Adrenal gland (tissue), 12 donors: Measurements from ENCODE around the gene ANKRD55. TPM values are rescaled to one million over a fixed set of nuclear protein-coding genes. Genes with fewer than 3 reads are reported as not detected.

Source experiments
- DNase-seq, 7 donors: peaks; one replicate each; pipeline ENCODE4 v3.0.0-alpha.2; 2019 to 2020
- H3K27ac ChIP-seq, 5 donors: fragments of 200-600 bp; sonication (generic) in 4 of 5; 1 replicate in 3 of 5; 2 replicates in 2 of 5; pipeline versions ENCODE4 v1.5.1 to v1.8.0; 2016 to 2020; ENCODE audit warnings: mild to moderate bottlenecking in 1 of 5
- H3K27me3 ChIP-seq: fragments of 200-600 bp; 2 replicates; pipeline ENCODE4 v1.8.0; 2021
- H3K36me3 ChIP-seq, 2 donors: fragments of 200-600 bp; replicated peaks in 1 of 2; 1 replicate in 1 of 2; 2 replicates in 1 of 2; pipeline versions ENCODE4 v1.5.1 to v1.8.0; 2018 to 2022
- H3K4me1 ChIP-seq, 2 donors: fragments of 200-600 bp; replicated peaks in 1 of 2; 1 replicate in 1 of 2; 2 replicates in 1 of 2; pipeline versions ENCODE4 v1.5.1 to v1.8.0; 2018 to 2021
- H3K4me3 ChIP-seq, 4 donors: fragments of 200-600 bp; sonication (generic) in 3 of 4; one replicate each; pipeline ENCODE4 v1.5.1; 2016 to 2018
- H3K9me3 ChIP-seq, 3 donors: fragments of 200-600 bp; sonication (generic) in 1 of 3; replicated peaks in 1 of 3; 1 replicate in 2 of 3; 2 replicates in 1 of 3; pipeline versions ENCODE4 v1.5.1 to v1.8.0; 2016 to 2021
- POLR2A ChIP-seq, 2 donors: fragments of 450-650 bp; IDR thresholded peaks; one replicate each; pipeline ENCODE4 v1.6.1; 2017; ENCODE audit warnings: antibody characterized with exemption in 2 of 2, mild to moderate bottlenecking in 2 of 2, moderate library complexity in 1 of 2
- WGBS, 4 donors: extraction: QIAGEN DNeasy Blood & Tissue Kit in 2 of 4; methylation state at CpG; one replicate each; pipeline versions ENCODE4 v1.1.5 to v1.1.7; 2013 to 2017; 5-methylcytosine and 5-hydroxymethylcytosine counted together
- intact Hi-C, 2 donors: fragments of 100-400 bp; cut with DNase I; formaldehyde crosslinking; loops; one replicate each; pipeline versions ENCODE4 v1.14.1 to v1.15.0; 2022 to 2023
- polyA plus RNA-seq, 3 donors: library from polyadenylated mRNA; stranded (reverse); fragments of 200-250 nt in 2 of 3; fragments of 350-450 nt in 1 of 3; fragmentation: Illumina TruSeq in 1 of 3; extraction: RNeasy Lipid Tissue Mini Kit (QIAGEN cat#74804) in 1 of 3; gene quantifications; one replicate each; pipeline ENCODE4 v1.2.3, GENCODE V29; 2013 to 2014
- total RNA-seq, 9 donors: library from RNA; depleted of rRNA in 4 of 9; stranded (reverse); fragments of >200 nt in 4 of 9; fragments of 120-200 nt in 1 of 9; fragmentation: NEBNext Ultra II Directional in 1 of 9; extraction: Animal tissue kit (Norgen Biotek cat#: 25700) in 1 of 9; gene quantifications; one replicate each; pipeline versions ENCODE4 v1.1.0 to v1.2.4, GENCODE V29; 2013 to 2023
- TF ChIP-seq, protein P1 (sequence below), 6 experiments: fragments of 450-650 bp in 4 of 6; fragments of 200-600 bp in 2 of 6; sonication (generic) in 1 of 6; IDR thresholded peaks; 1 replicate in 5 of 6; 2 replicates in 1 of 6; pipeline versions ENCODE4 v1.5.1 to v1.8.0; 2016 to 2021; ENCODE audit warnings: antibody characterized with exemption in 6 of 6, mild to moderate bottlenecking in 2 of 6, moderate library complexity in 1 of 6
- donor health status: healthy with polysubstance abuse.
- donor health status: Bipolar disorder and iron deficiency.
- donor health status: DM: yes; HTN: yes; CAD: no.
- donor health status: DM: no; HTN: no; CAD: no.
- donor health status: DM: no; HTN: no; CAD: no.
- donor health status: DM: yes; HTN: yes; CAD: no.

ANKRD55 gene
- total and polyA plus RNA-seq, 12 donors, result 0.03 to 0.81 (median 0.29) TPM; not detected in 4

DNA sequence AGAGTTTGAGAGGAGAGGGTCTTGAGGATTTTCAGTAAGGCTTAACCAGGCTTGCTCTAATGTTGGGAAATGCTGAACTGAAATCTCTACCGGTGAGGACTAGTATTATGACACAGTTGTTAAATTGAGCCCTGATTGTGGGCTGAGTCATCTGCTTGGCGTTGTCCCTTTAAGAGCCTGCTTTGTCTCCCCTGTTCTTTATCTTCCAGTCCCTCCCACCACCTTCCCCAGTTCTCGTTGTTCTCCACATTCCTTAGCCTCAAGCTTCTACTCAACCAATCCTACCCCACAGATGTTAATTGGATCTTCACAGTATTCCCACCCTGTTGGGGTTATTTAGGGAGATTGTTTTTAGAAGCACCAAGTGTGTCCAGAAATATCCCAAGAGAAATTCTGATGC is 57.6 kb downstream of the ANKRD55 start:
- H3K4me3 ChIP-seq, result no peak overlapping the region
- no peaks in the 10 kb centered on the region for H3K36me3 ChIP-seq
- DNase-seq, result peak in 6 of 7 donors; percentile 39 to 61 (median 59)
- H3K9me3 ChIP-seq, result no peaks in the 10 kb centered on the region
- TF ChIP-seq, protein P1, sequence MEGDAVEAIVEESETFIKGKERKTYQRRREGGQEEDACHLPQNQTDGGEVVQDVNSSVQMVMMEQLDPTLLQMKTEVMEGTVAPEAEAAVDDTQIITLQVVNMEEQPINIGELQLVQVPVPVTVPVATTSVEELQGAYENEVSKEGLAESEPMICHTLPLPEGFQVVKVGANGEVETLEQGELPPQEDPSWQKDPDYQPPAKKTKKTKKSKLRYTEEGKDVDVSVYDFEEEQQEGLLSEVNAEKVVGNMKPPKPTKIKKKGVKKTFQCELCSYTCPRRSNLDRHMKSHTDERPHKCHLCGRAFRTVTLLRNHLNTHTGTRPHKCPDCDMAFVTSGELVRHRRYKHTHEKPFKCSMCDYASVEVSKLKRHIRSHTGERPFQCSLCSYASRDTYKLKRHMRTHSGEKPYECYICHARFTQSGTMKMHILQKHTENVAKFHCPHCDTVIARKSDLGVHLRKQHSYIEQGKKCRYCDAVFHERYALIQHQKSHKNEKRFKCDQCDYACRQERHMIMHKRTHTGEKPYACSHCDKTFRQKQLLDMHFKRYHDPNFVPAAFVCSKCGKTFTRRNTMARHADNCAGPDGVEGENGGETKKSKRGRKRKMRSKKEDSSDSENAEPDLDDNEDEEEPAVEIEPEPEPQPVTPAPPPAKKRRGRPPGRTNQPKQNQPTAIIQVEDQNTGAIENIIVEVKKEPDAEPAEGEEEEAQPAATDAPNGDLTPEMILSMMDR (IDR thresholded peaks at IDR 0.05), result no peak
- no peak for TF ChIP-seq POLR2A (IDR thresholded peaks at IDR 0.05)
- no peaks in the 10 kb centered on the region for H3K27me3 ChIP-seq
- intact Hi-C loops, result no loop called here
- 11 to 23% (median 21%) methylated on average over 3 of the region's 3 CpGs for WGBS, 4 donors
- peak overlapping the region in 2 of 5 donors; percentile 39 to 78 for H3K27ac ChIP-seq
- peaks cover 40 to 65% of the 10 kb centered on the region in 2 donors for H3K4me1 ChIP-seq

DNA sequence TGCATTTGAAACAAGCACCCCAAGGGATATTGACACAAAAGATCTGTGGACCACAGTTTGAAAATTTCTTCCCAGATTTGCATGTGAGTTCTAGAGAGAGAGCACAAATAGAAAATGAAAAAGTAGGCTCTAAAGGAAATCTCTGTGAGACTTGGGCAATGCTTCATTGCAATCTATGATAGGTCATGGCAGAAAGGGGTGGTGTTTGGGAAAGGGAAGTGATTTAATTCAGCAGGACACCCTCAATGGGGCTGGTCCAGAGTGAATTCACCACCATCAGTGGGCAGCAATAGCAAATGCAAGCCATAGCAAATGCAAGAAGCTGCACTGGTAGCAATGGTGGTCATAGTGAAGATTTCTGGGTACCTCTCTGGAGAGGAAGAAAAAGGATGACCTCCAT is 58.1 kb downstream of the ANKRD55 start:
- Histone ChIP-seq H3K27me3 (no peaks in the 10 kb centered on the region), H3K9me3 (no peaks in the 10 kb centered on the region), H3K36me3 (no peaks in the 10 kb centered on the region), H3K4me1 (peaks cover 40 to 70% of the 10 kb centered on the region in 2 donors), H3K4me3 (no peak overlapping the region), H3K27ac (peak overlapping the region in 1 of 5 donors; percentile 78)
- TF ChIP-seq POLR2A (IDR thresholded peaks at IDR 0.05), result no peak
- TF ChIP-seq, protein P1 (IDR thresholded peaks at IDR 0.05), result no peak
- DNase-seq, result no peak
- intact Hi-C loops, result no loop called here

GRCh38 chr5:56172241-56172640 is 60.9 kb downstream of the ANKRD55 start:
- WGBS, 4 donors, result 7 to 14% (median 10%) methylated on average over 1 of the region's 1 CpG
- no peaks in the 10 kb centered on the region for H3K27me3 ChIP-seq
- no peaks in the 10 kb centered on the region for H3K36me3 ChIP-seq
- H3K4me1 ChIP-seq, result peaks cover 33 to 56% of the 10 kb centered on the region in 2 donors
- TF ChIP-seq, protein P1 (IDR thresholded peaks at IDR 0.05), result no peak
- TF ChIP-seq POLR2A (IDR thresholded peaks at IDR 0.05), result no peak
- H3K27ac ChIP-seq, result peak overlapping the region in 3 of 5 donors; percentile 12 to 72 (median 50)
- intact Hi-C loops, result no loop called here
- no peak for DNase-seq
- no peaks in the 10 kb centered on the region for H3K9me3 ChIP-seq
- H3K4me3 ChIP-seq, result no peak overlapping the region

GRCh38 chr5:56170557-56170956 is 62.6 kb downstream of the ANKRD55 start:
- intact Hi-C loops, result no loop called here
- 30 to 43% (median 41%) methylated on average over 4 of the region's 4 CpGs for WGBS, 4 donors
- peak; percentile 66 to 84 (median 73) for DNase-seq
- Histone ChIP-seq H3K27me3 (no peaks in the 10 kb centered on the region), H3K4me3 (no peak overlapping the region), H3K4me1 (peaks cover 16 to 39% of the 10 kb centered on the region in 2 donors), H3K27ac (peak overlapping the region in 3 of 5 donors; percentile 33 to 53 (median 50)), H3K9me3 (no peaks in the 10 kb centered on the region), H3K36me3 (no peaks in the 10 kb centered on the region)
- TF ChIP-seq, protein P1 (IDR thresholded peaks at IDR 0.05), result no peak
- no peak for TF ChIP-seq POLR2A (IDR thresholded peaks at IDR 0.05)
